Mesothelial cell of epicardium (in vitro differentiated cells): ENCODE results near the gene EVC. TPM values are rescaled to one million over a fixed set of nuclear protein-coding genes. Genes with fewer than 3 reads are reported as not detected.

ENCODE experiments used
- DNase-seq, 2 experiments: peaks; one replicate each; pipeline ENCODE4 v3.0.0; 2021; ENCODE audit warnings: low spot score in 2 of 2; ENCODE audit not compliant: unreplicated experiment in 2 of 2
- H3K27ac Mint-ChIP-seq: 2 replicates; pipeline ENCODE4 v1.8.0; 2021; ENCODE audit warnings: mixed read lengths
- H3K27me3 Mint-ChIP-seq: 2 replicates; pipeline ENCODE4 v1.8.0; 2021; ENCODE audit warnings: low read depth, mixed read lengths
- H3K36me3 Mint-ChIP-seq: 2 replicates; pipeline ENCODE4 v1.8.0; 2021; ENCODE audit warnings: mixed read lengths
- H3K4me1 Mint-ChIP-seq: 2 replicates; pipeline ENCODE4 v1.8.0; 2021; ENCODE audit warnings: mixed read lengths
- H3K4me3 Mint-ChIP-seq: 2 replicates; pipeline ENCODE4 v1.8.0; 2021; ENCODE audit warnings: mild to moderate bottlenecking, moderate library complexity, mixed read lengths
- H3K9me3 Mint-ChIP-seq: 2 replicates; pipeline ENCODE4 v1.8.0; 2021; ENCODE audit warnings: mixed read lengths
- CTCF ChIP-seq: fragments of 200-600 bp; sonication (generic); IDR thresholded peaks from one replicate; pipeline ENCODE4 v1.5.0; 2021; ENCODE audit warnings: antibody characterized with exemption; ENCODE audit not compliant: unreplicated experiment
- total RNA-seq: library from RNA; stranded (reverse); gene quantifications from 3 replicates; pipeline ENCODE4 v1.2.1, GENCODE V29; 2021

The EVC gene
- total RNA-seq, 1 donor from 2014 or later = 51.4 TPM

- H3K27ac Mint-ChIP-seq = peak overlapping the region; percentile 3
- TF ChIP-seq CTCF = no peak
- DNase-seq = peak in 1 of 2 experiments; percentile 34
- H3K27me3 Mint-ChIP-seq = no peaks in the 10 kb centered on the region
- H3K36me3 Mint-ChIP-seq = peaks cover 77% of the 10 kb centered on the region
- H3K4me1 Mint-ChIP-seq = peaks cover 7% of the 10 kb centered on the region
- H3K4me3 Mint-ChIP-seq = no peak overlapping the region
- H3K9me3 Mint-ChIP-seq = peaks cover 35% of the 10 kb centered on the region
Observed at GRCh38 chr4:5772528-5773270, 61.7 kb downstream of the EVC start.

GRCh38 chr4:5773271-5773555 lies 62.2 kb downstream of the EVC start:
- TF ChIP-seq CTCF = no peak
- H3K27me3 Mint-ChIP-seq = no peaks in the 10 kb centered on the region
- peak overlapping the region; percentile 76 for H3K27ac Mint-ChIP-seq
- H3K36me3 Mint-ChIP-seq = peaks cover 73% of the 10 kb centered on the region
- peaks cover 7% of the 10 kb centered on the region for H3K4me1 Mint-ChIP-seq
- H3K4me3 Mint-ChIP-seq = no peak overlapping the region
- DNase-seq = no peak
- H3K9me3 Mint-ChIP-seq = peaks cover 30% of the 10 kb centered on the region

- Mint-ChIP-seq H3K4me1 (peaks cover 7% of the 10 kb centered on the region), H3K36me3 (peaks cover 59% of the 10 kb centered on the region), H3K4me3 (no peak overlapping the region), H3K27ac (peak overlapping the region; percentile 60), H3K27me3 (no peaks in the 10 kb centered on the region), H3K9me3 (peaks cover 23% of the 10 kb centered on the region)
- DNase-seq = peak in 1 of 2 experiments; percentile 28
- no peak for TF ChIP-seq CTCF
Observed at GRCh38 chr4:5774416-5775036, 63.5 kb downstream of the EVC start.

- H3K27me3 Mint-ChIP-seq = no peaks in the 10 kb centered on the region
- no peak for DNase-seq
- peaks cover 7% of the 10 kb centered on the region for H3K4me1 Mint-ChIP-seq
- TF ChIP-seq CTCF = no peak
- no peak overlapping the region for H3K27ac Mint-ChIP-seq
- H3K36me3 Mint-ChIP-seq = peaks cover 52% of the 10 kb centered on the region
- H3K4me3 Mint-ChIP-seq = no peak overlapping the region
- peaks cover 23% of the 10 kb centered on the region for H3K9me3 Mint-ChIP-seq
Observed at GRCh38 chr4:5776510-5776909, 65.5 kb downstream of the EVC start.

GRCh38 chr4:5780831-5781480 lies 70.0 kb downstream of the EVC start:
- H3K27ac Mint-ChIP-seq = no peak overlapping the region
- peak in 1 of 2 experiments; percentile 24 for DNase-seq
- H3K4me1 Mint-ChIP-seq = no peaks in the 10 kb centered on the region
- H3K9me3 Mint-ChIP-seq = peaks cover 18% of the 10 kb centered on the region
- no peak overlapping the region for H3K4me3 Mint-ChIP-seq
- H3K27me3 Mint-ChIP-seq = no peaks in the 10 kb centered on the region
- H3K36me3 Mint-ChIP-seq = peaks cover 38% of the 10 kb centered on the region
- TF ChIP-seq CTCF = no peak
